ENCODE data around the gene PM20D2.

DNA sequence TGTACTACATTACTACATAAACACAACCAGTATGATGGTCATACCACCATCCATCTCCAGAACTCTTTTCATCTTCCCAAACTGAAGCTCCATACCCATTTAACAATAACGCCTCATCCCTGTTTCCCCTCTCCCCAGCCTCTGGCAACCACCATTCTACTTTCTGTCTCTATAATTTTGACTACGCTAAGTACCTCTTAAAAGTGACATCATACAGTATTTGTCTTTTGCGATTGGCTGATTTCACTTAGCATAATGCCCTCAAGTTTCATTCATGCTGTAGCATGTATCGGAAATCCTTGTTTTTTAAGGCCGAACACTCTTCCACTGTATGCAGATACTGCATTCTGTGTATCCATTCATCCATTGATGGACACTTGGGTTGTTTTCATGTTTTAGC, 41.6 kb downstream of the PM20D2 start:
- TF ChIP-seq CTCF (IDR thresholded peaks at IDR 0.05) (no peak), POLR2A (IDR thresholded peaks at IDR 0.05) (no peak)

Data from sigmoid colon (tissue), 3 donors.